Lower leg skin (tissue), 4 donors: ENCODE data around the gene SLX9. TPM values are rescaled to one million over a fixed set of nuclear protein-coding genes. Genes with fewer than 3 reads are reported as not detected.

Experiments used
- DNase-seq, 2 donors: peaks; one replicate each; pipeline ENCODE4 v3.0.0-alpha.2; 2019; ENCODE audit warnings: low spot score in 2 of 2
- H3K4me3 ChIP-seq: fragments of 200-600 bp; sonication (generic); 2 replicates; pipeline ENCODE4 v1.5.1; 2017; ENCODE audit warnings: mild to moderate bottlenecking, low read depth; ENCODE audit not compliant: poor library complexity, severe bottlenecking
- CTCF ChIP-seq, 3 donors: fragments of 450-650 bp; IDR thresholded peaks; one replicate each; pipeline ENCODE4 v1.5.1; 2016; ENCODE audit warnings: antibody characterized with exemption in 3 of 3, mild to moderate bottlenecking in 3 of 3, moderate library complexity in 2 of 3
- POLR2A ChIP-seq, 2 donors: fragments of 450-650 bp; IDR thresholded peaks; one replicate each; pipeline ENCODE4 v1.6.1; 2016 to 2017; ENCODE audit warnings: antibody characterized with exemption in 2 of 2, mild to moderate bottlenecking in 1 of 2, moderate library complexity in 1 of 2
- WGBS, 2 donors: methylation state at CpG; one replicate each; pipeline ENCODE4 v1.1.5; 2018; 5-methylcytosine and 5-hydroxymethylcytosine counted together
- intact Hi-C: fragments of 100-400 bp; cut with DNase I; formaldehyde crosslinking; loops from one replicate; pipeline ENCODE4 v1.15.0; 2023; ENCODE audit warnings: low total_unique reads
- total RNA-seq, 4 donors: library from RNA; depleted of rRNA; stranded (reverse); fragments of >200 nt; gene quantifications; one replicate each; pipeline ENCODE4 v1.1.0, GENCODE V29; 2016

Gene SLX9
- total RNA-seq, 4 donors from 2014 or later = 19.0 to 36.4 (median 31.6) TPM

GRCh38 chr21:45017039-45017960 is 77.5 kb downstream of the SLX9 start:
- intact Hi-C loops = no loop called here
- TF ChIP-seq POLR2A (IDR thresholded peaks at IDR 0.05) (no peak), CTCF (IDR thresholded peaks at IDR 0.05) (no peak)
- 83% methylated on average over 15 of the region's 15 CpGs for WGBS, 2 donors
- no peak overlapping the region for H3K4me3 ChIP-seq
- DNase-seq = no peak

GRCh38 chr21:45018131-45019075 is 78.6 kb downstream of the SLX9 start:
- 7 to 33% methylated on average over 23 to 27 of the region's 101 CpGs for WGBS, 2 donors
- no peak overlapping the region for H3K4me3 ChIP-seq
- intact Hi-C loops = no loop called here
- DNase-seq = peak in 1 of 2 donors; percentile 85
- TF ChIP-seq POLR2A (IDR thresholded peaks at IDR 0.05) = no peak
- TF ChIP-seq CTCF (IDR thresholded peaks at IDR 0.05) = no peak

- no peak overlapping the region for H3K4me3 ChIP-seq
- DNase-seq = peak in 1 of 2 donors; percentile 88
- intact Hi-C loops = no loop called here
- WGBS, 2 donors = 36 to 83% methylated on average over 17 to 44 of the region's 60 CpGs
- TF ChIP-seq CTCF (IDR thresholded peaks at IDR 0.05) (no peak), POLR2A (IDR thresholded peaks at IDR 0.05) (no peak)
Observed at GRCh38 chr21:45019076-45019886, 79.5 kb downstream of the SLX9 start.

GRCh38 chr21:45019887-45020537 is 80.2 kb downstream of the SLX9 start:
- intact Hi-C loops = no loop called here
- no peak for DNase-seq
- WGBS, 2 donors = 73 to 85% methylated on average over 17 to 18 of the region's 19 CpGs
- TF ChIP-seq CTCF (IDR thresholded peaks at IDR 0.05) = no peak
- TF ChIP-seq POLR2A (IDR thresholded peaks at IDR 0.05) = no peak
- H3K4me3 ChIP-seq = no peak overlapping the region
